ENCODE data around the gene GHRH.

DNA sequence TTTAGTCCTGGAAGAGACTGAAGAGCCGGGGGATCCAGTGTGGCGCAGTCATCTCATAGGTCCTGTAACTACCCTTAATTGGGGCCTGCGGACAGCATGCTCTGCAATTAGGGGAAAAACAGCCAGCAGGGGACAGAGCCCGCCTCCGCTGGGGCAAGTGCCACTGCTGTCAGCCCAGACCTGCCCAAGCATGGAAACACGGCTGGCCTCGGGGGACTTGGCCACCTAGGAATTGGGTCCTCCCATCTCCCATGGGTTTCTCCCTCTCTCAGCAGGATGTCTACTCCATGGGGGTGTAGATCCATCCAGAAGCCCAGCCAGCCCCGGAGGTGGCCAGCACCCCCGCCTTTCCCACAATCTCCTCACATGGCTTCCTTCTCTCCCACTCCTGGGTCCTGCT is 3.6 kb downstream of the GHRH start:
- TF ChIP-seq, protein P1, sequence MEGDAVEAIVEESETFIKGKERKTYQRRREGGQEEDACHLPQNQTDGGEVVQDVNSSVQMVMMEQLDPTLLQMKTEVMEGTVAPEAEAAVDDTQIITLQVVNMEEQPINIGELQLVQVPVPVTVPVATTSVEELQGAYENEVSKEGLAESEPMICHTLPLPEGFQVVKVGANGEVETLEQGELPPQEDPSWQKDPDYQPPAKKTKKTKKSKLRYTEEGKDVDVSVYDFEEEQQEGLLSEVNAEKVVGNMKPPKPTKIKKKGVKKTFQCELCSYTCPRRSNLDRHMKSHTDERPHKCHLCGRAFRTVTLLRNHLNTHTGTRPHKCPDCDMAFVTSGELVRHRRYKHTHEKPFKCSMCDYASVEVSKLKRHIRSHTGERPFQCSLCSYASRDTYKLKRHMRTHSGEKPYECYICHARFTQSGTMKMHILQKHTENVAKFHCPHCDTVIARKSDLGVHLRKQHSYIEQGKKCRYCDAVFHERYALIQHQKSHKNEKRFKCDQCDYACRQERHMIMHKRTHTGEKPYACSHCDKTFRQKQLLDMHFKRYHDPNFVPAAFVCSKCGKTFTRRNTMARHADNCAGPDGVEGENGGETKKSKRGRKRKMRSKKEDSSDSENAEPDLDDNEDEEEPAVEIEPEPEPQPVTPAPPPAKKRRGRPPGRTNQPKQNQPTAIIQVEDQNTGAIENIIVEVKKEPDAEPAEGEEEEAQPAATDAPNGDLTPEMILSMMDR (IDR thresholded peaks at IDR 0.05; ENCODE audit: low read depth, low read length): no peak
- no peak for TF ChIP-seq EZH2phosphoT487 (IDR thresholded peaks at IDR 0.05; ENCODE audit: low read depth)
